OCI-LY1 (cell line): ENCODE results near the gene CARNS1.

Experiments used
- EZH2 ChIP-seq: fragments of 200-600 bp; sonication (generic), shearing (Covaris generic); IDR thresholded peaks from 2 replicates; pipeline ENCODE4 v1.8.0; 2017; ENCODE audit warnings: borderline replicate concordance, mixed run types, mild to moderate bottlenecking, antibody characterized with exemption, low read length, moderate library complexity, mixed read lengths
- TF ChIP-seq, protein P1 (sequence below): fragments of 200-600 bp; sonication (generic), shearing (Covaris generic); IDR thresholded peaks from 2 replicates; pipeline ENCODE4 v1.5.1; 2017; ENCODE audit warnings: mild to moderate bottlenecking, antibody characterized with exemption, low read length, moderate library complexity, mixed read lengths

DNA sequence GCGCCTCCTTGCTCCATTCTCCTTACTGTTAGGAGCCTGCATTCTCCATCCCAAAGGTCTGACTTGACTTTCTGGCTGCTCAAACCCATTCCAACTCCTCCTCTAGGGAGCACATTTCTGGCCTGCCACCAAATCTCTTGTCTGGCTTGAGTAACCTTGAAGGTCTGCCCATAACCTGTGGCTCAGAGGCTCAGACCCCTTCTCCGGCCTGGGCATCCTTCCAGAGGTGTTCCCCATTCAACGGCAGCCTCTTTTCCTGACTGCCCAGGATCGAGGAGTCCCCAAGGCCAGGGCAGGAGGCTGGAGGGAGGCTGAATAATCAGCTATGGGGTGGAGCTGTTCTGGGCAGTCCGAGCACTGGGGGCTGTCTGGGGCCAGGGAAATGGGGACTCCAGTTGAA is 21.5 kb upstream of the CARNS1 start:
- TF ChIP-seq, protein P1, sequence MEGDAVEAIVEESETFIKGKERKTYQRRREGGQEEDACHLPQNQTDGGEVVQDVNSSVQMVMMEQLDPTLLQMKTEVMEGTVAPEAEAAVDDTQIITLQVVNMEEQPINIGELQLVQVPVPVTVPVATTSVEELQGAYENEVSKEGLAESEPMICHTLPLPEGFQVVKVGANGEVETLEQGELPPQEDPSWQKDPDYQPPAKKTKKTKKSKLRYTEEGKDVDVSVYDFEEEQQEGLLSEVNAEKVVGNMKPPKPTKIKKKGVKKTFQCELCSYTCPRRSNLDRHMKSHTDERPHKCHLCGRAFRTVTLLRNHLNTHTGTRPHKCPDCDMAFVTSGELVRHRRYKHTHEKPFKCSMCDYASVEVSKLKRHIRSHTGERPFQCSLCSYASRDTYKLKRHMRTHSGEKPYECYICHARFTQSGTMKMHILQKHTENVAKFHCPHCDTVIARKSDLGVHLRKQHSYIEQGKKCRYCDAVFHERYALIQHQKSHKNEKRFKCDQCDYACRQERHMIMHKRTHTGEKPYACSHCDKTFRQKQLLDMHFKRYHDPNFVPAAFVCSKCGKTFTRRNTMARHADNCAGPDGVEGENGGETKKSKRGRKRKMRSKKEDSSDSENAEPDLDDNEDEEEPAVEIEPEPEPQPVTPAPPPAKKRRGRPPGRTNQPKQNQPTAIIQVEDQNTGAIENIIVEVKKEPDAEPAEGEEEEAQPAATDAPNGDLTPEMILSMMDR, result no peak
- TF ChIP-seq EZH2, result no peak
